Brain microvascular endothelial cell (primary cell): ENCODE measurements around the gene TPRX1.

Experiments
- DNase-seq: peaks from one replicate; pipeline ENCODE4 v3.0.0-alpha.2; 2020
- H3K27ac ChIP-seq: fragments of 250-450 bp; sonication (Bioruptor Pico); 2 replicates; pipeline ENCODE4 v1.5.1; 2020; ENCODE audit warnings: mild to moderate bottlenecking, moderate library complexity
- H3K27me3 ChIP-seq: fragments of 250-450 bp; sonication (Bioruptor Pico); replicated peaks from 2 replicates; pipeline ENCODE4 v1.5.1; 2020; ENCODE audit warnings: mild to moderate bottlenecking
- H3K36me3 ChIP-seq: fragments of 250-450 bp; sonication (Bioruptor Pico); replicated peaks from 2 replicates; pipeline ENCODE4 v1.5.1; 2020; ENCODE audit warnings: mild to moderate bottlenecking
- H3K4me3 ChIP-seq: 2 replicates; pipeline ENCODE4 v1.5.1; 2011; ENCODE audit warnings: low read depth, mild to moderate bottlenecking, control low read depth, low read length, moderate library complexity
- in situ Hi-C: cut with HindIII; loops from 2 replicates; pipeline ENCODE4 v1.10.0; 2017; ENCODE audit warnings: low sequenced_read_pairs, low pct_ligation_motif_present
- TF ChIP-seq, protein P1 (sequence below): IDR thresholded peaks from 2 replicates; pipeline ENCODE4 v1.5.1; 2011; ENCODE audit warnings: low read depth, mild to moderate bottlenecking, moderate library complexity, low read length, control low read depth, inconsistent platforms; ENCODE audit errors: missing control alignments

TPRX1 gene

DNA sequence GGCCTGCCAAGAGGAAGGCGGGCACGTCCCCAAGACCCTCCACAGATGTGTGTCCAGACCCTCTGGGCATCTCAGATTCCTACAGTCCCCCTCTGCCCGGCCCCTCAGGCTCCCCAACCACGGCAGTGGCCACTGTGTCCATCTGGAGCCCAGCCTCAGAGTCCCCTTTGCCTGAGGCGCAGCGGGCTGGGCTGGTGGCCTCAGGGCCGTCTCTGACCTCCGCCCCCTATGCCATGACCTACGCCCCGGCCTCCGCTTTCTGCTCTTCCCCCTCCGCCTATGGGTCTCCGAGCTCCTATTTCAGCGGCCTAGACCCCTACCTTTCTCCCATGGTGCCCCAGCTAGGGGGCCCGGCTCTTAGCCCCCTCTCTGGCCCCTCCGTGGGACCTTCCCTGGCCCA is 35.1 kb upstream of the TPRX1 start:
- Histone ChIP-seq H3K27ac (no peak overlapping the region), H3K27me3 (no peaks in the 10 kb centered on the region), H3K36me3 (no peaks in the 10 kb centered on the region), H3K4me3 (no peak overlapping the region)
- in situ Hi-C loops, result no loop called here
- no peak for DNase-seq
- TF ChIP-seq, protein P1, sequence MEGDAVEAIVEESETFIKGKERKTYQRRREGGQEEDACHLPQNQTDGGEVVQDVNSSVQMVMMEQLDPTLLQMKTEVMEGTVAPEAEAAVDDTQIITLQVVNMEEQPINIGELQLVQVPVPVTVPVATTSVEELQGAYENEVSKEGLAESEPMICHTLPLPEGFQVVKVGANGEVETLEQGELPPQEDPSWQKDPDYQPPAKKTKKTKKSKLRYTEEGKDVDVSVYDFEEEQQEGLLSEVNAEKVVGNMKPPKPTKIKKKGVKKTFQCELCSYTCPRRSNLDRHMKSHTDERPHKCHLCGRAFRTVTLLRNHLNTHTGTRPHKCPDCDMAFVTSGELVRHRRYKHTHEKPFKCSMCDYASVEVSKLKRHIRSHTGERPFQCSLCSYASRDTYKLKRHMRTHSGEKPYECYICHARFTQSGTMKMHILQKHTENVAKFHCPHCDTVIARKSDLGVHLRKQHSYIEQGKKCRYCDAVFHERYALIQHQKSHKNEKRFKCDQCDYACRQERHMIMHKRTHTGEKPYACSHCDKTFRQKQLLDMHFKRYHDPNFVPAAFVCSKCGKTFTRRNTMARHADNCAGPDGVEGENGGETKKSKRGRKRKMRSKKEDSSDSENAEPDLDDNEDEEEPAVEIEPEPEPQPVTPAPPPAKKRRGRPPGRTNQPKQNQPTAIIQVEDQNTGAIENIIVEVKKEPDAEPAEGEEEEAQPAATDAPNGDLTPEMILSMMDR, result no peak

DNA sequence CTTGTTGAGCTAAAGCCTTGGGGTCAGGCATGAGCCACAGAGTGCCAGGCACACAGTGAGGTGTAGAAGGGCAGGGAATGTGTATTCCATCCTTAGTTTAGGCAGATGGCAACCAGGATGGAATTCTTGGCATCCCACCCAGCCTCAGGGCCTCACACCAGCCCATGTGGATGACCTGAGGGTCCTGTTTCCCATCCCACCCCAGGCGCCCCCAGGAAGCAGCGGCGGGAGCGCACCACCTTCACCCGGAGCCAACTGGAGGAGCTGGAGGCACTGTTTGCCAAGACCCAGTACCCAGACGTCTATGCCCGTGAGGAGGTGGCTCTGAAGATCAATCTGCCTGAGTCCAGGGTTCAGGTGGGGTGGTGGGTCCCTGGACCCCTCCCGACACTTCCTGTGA is 31.7 kb upstream of the TPRX1 start:
- no peak overlapping the region for H3K4me3 ChIP-seq
- TF ChIP-seq, protein P1, result no peak
- no peaks in the 10 kb centered on the region for H3K36me3 ChIP-seq
- DNase-seq, result no peak
- in situ Hi-C loops, result no loop called here
- H3K27ac ChIP-seq, result no peak overlapping the region
- H3K27me3 ChIP-seq, result no peaks in the 10 kb centered on the region

DNA sequence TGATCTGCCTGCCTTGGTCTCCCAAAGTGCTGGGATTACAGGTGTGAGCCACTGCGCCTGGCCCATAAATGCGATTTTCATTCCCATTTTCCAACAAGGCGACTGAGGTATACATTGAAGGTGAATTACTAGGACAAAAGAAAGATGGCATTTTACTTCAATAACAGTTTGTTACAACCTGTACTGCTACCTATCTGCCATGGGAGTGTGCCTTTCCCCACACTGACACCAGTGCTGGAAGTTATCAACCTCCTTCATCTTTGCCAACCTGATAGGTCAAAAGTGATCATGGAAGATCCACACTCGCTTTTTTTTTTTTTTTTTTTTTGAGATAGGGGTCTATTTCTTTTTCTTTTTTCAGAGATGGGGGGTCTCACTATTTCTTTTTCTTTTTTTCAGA is 28.4 kb upstream of the TPRX1 start:
- in situ Hi-C loops, result no loop called here
- Histone ChIP-seq H3K27me3 (no peaks in the 10 kb centered on the region), H3K4me3 (no peak overlapping the region), H3K36me3 (no peaks in the 10 kb centered on the region), H3K27ac (no peak overlapping the region)
- DNase-seq, result no peak
- TF ChIP-seq, protein P1, result no peak

DNA sequence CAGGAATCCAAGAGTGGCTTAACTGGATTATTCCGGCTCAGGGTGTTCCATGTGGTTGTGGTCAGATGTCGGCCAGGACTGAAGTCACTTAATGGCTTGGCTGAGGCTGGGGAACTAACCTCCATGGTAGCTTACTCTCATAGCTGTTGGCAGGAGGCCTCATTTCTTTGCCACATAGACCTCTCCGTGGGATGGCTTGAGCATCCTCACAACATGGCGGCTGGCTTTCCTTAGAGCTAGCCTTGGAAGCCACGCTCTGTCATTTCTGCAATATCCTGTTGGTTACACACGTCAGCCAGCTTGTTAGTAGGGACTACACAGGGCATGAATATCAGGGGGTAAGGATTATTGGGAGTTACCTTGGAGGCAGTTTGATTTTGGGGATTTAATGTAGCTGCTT is 22.4 kb upstream of the TPRX1 start:
- in situ Hi-C loops, result no loop called here
- no peak overlapping the region for H3K4me3 ChIP-seq

DNA sequence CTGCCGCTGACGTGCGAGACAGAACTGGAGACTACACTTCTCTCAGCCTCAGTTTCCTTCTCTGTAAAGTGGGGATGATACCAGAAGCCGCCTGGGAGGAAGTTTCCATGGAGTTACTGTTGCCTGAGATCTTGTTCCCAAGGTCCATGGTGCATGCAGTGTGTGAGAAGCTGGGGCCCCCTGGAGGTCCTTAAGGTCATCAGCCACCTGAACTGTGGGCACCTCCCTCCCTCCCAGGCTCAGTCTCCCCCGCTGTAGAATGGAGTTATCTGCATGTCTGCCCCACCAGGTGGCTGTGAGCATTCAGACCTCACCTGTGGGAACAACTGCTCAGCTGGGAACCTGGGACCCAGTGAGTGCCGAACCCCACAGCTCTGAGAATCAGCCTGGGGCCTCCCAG is 20.0 kb upstream of the TPRX1 start:
- no peak overlapping the region for H3K4me3 ChIP-seq
- in situ Hi-C loops, result no loop called here
- no peaks in the 10 kb centered on the region for H3K36me3 ChIP-seq
- H3K27ac ChIP-seq, result no peak overlapping the region
- TF ChIP-seq, protein P1, result no peak
- peaks cover 10% of the 10 kb centered on the region for H3K27me3 ChIP-seq
- DNase-seq, result no peak

More for the DNA sequence above, 22.4 kb upstream of the TPRX1 start:
- Histone ChIP-seq H3K27me3 (no peaks in the 10 kb centered on the region), H3K27ac (no peak overlapping the region), H3K36me3 (no peaks in the 10 kb centered on the region)
- TF ChIP-seq, protein P1, result no peak
- no peak for DNase-seq

DNA sequence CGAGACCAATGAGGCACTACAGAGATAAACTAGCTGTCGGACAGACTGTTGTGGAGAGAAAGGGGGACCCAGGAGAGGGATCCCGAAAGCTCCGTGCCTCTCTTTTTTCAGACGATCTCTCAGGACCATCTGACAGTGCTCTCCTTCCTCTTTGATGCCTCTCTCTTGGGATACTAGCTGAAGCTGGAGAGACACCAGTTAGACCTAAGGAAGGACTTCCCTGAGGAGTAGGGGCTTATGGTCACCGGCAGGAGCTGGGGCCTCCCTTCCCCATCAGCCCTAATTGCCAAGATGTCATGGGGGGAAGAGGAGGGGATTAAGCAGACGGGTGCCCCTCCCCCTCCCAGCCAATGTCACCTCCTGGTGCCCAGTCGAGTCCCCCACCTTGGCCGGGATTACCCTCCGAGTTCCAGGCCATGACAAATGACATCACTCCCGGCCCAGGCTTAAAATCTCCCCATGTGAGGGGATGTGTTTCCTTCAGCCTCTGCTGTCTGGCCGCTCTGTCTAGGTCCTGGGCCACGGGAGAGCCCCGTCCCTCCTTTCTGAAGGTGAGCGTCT is 17.2 kb upstream of the TPRX1 start, which contains the start of gene CRX:
Gene CRX, plus strand, starts transcription at position 478 of the 561 bp plus-strand sequence. CDS start 12,507 bp downstream, outside the sequence.
- DNase-seq, result no peak
- Histone ChIP-seq H3K27me3 (peaks cover 12% of the 10 kb centered on the region), H3K4me3 (no peak within 1 kb of the TSS), H3K36me3 (no peaks in the 10 kb centered on the region), H3K27ac (no peak within 1 kb of the TSS)
- in situ Hi-C loops, result no loop called here
- TF ChIP-seq, protein P1, result no peak
